CD4-positive, CD25-positive, alpha-beta regulatory T cell (primary cell): ENCODE measurements around the gene EBI3. TPM values are rescaled to one million over a fixed set of nuclear protein-coding genes. Genes with fewer than 3 reads are reported as not detected.
"Not testable (repeated sequence)": the region's sequence is repeated elsewhere in the genome, so short reads cannot be mapped to it uniquely, and the experiment has no call there.

Experiments used
- ATAC-seq, 2 donors: fragments of 150-1000 bp; cut with Tn5 transposase; one replicate each; pipeline ENCODE4 v1.10.0; 2021; ENCODE audit warnings: low read depth in 2 of 2, moderate number of reproducible peaks in 2 of 2, moderate library complexity in 1 of 2
- DNase-seq, 3 donors: peaks; one replicate each; pipeline versions ENCODE4 v3.0.0 to v3.0.0-alpha.2; 2012 to 2022; ENCODE audit warnings: mixed read lengths in 1 of 3
- H3K27ac ChIP-seq: one replicate; pipeline ENCODE4 v1.7.0; 2013; ENCODE audit warnings: mild to moderate bottlenecking, low read length; ENCODE audit not compliant: insufficient read depth, poor library complexity, severe bottlenecking
- H3K27me3 ChIP-seq: one replicate; pipeline ENCODE4 v1.7.0; 2013; ENCODE audit warnings: low read length; ENCODE audit not compliant: control insufficient read depth, insufficient read depth
- H3K36me3 ChIP-seq: one replicate; pipeline ENCODE4 v1.7.0; 2013; ENCODE audit warnings: mild to moderate bottlenecking, low read length, moderate library complexity; ENCODE audit not compliant: control insufficient read depth, insufficient read depth
- H3K4me1 ChIP-seq: 2 replicates; pipeline ENCODE4 v1.7.0; 2013; ENCODE audit warnings: mild to moderate bottlenecking, low read length; ENCODE audit not compliant: insufficient read depth, control insufficient read depth, poor library complexity, severe bottlenecking
- H3K4me3 ChIP-seq: one replicate; pipeline ENCODE4 v1.7.0; 2013; ENCODE audit warnings: low read depth, mild to moderate bottlenecking, low read length, moderate library complexity
- H3K9me3 ChIP-seq, 2 experiments: 1 replicate in 1 of 2; 2 replicates in 1 of 2; pipeline ENCODE4 v1.7.0; 2013; ENCODE audit warnings: low read length in 2 of 2, mild to moderate bottlenecking in 1 of 2, moderate library complexity in 1 of 2; ENCODE audit not compliant: control insufficient read depth in 2 of 2
- H3K27ac Mint-ChIP-seq, 3 donors: one replicate each; pipeline ENCODE4 v1.8.0; 2020 to 2022; ENCODE audit warnings: mild to moderate bottlenecking in 3 of 3, mixed read lengths in 3 of 3, moderate library complexity in 2 of 3
- H3K27me3 Mint-ChIP-seq: one replicate; pipeline ENCODE4 v1.8.0; 2022; ENCODE audit warnings: mild to moderate bottlenecking, mixed read lengths
- H3K36me3 Mint-ChIP-seq: one replicate; pipeline ENCODE4 v1.8.0; 2020; ENCODE audit warnings: mixed read lengths
- H3K4me1 Mint-ChIP-seq, 4 donors: one replicate each; pipeline ENCODE4 v1.8.0; 2020 to 2022; ENCODE audit warnings: mixed read lengths in 4 of 4, mild to moderate bottlenecking in 1 of 4
- H3K4me3 Mint-ChIP-seq, 4 donors: one replicate each; pipeline ENCODE4 v1.8.0; 2020 to 2022; ENCODE audit warnings: mild to moderate bottlenecking in 4 of 4, mixed read lengths in 4 of 4, moderate library complexity in 3 of 4
- H3K9me3 Mint-ChIP-seq, 7 donors: one replicate each; pipeline ENCODE4 v1.8.0; 2020 to 2022; ENCODE audit warnings: mixed read lengths in 7 of 7, mild to moderate bottlenecking in 3 of 7, moderate library complexity in 2 of 7
- polyA plus RNA-seq, 4 donors: library from polyadenylated mRNA; unstranded; fragments of 300-500 nt; fragmentation: Illumina TruSeq; gene quantifications; one replicate each; pipeline ENCODE4 v1.2.3, GENCODE V29; 2021
- total RNA-seq: library from RNA; stranded (reverse); gene quantifications from one replicate; pipeline ENCODE4 v1.2.3, GENCODE V29; 2022

Gene EBI3
- total and polyA plus RNA-seq, 5 donors from 2014 or later = 0.24 to 0.57 TPM; not detected in 3

- Histone ChIP-seq H3K4me3 (no peak overlapping the region), H3K27ac (no peak overlapping the region), H3K36me3 (no peaks in the 10 kb centered on the region), H3K9me3 (no peaks in the 10 kb centered on the region), H3K27me3 (no peaks in the 10 kb centered on the region), H3K4me1 (peaks cover 8% of the 10 kb centered on the region)
- H3K9me3 Mint-ChIP-seq = no peaks in the 10 kb centered on the region
- no peaks in the 10 kb centered on the region for H3K36me3 Mint-ChIP-seq
- peaks cover 0 to 4% (median 2%) of the 10 kb centered on the region in 4 donors for H3K4me1 Mint-ChIP-seq
- ATAC-seq = no peak
- H3K4me3 Mint-ChIP-seq = no peak overlapping the region
- no peaks in the 10 kb centered on the region for H3K27me3 Mint-ChIP-seq
- DNase-seq = no peak
- no peak overlapping the region for H3K27ac Mint-ChIP-seq
Measured at GRCh38 chr19:4232614-4233281, 3.4 kb downstream of the EBI3 start.

DNA sequence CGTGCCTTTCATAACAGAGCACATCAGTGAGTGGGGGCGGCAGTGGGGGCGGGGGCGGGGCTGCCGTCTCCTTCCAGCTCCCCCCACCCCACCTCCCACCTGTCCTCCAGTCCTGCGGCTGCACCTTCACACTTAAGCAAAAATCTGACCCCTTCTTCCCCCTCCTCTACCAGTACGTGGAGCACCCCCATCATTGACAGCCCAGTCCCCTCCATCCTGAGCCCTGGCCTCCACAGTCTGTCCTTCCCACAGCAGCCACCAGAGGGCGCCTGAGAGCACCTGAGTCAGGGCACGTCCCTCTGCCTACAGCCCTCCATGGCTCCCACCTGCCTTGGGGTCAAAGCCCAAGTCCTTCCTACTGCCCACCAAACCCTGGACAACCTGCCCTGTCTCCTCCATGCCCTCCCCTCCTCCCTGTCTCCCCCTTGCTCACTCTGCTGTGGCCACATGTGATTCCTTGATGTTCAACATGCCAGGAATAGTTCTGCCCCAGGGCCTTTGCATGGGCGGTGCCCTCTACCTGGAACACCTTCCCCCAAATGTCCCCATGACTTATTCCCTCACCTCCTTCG, 4.0 kb downstream of the EBI3 start:
- no peak overlapping the region for H3K27ac ChIP-seq
- peaks cover 8% of the 10 kb centered on the region for H3K4me1 ChIP-seq
- H3K27me3 Mint-ChIP-seq = no peaks in the 10 kb centered on the region
- H3K4me3 ChIP-seq = no peak overlapping the region
- no peaks in the 10 kb centered on the region for H3K9me3 ChIP-seq
- no peaks in the 10 kb centered on the region for H3K27me3 ChIP-seq
- DNase-seq (peak; percentile 39 to 53 (median 49)), ATAC-seq (peak in 1 of 2 donors; percentile 57)
- H3K36me3 Mint-ChIP-seq = no peaks in the 10 kb centered on the region
- H3K9me3 Mint-ChIP-seq = peaks cover 0 to 1% (median 0%) of the 10 kb centered on the region in 7 donors
- H3K36me3 ChIP-seq = no peaks in the 10 kb centered on the region
- H3K4me1 Mint-ChIP-seq = peaks cover 0 to 4% (median 2%) of the 10 kb centered on the region in 4 donors
- H3K4me3 Mint-ChIP-seq = no peak overlapping the region
- H3K27ac Mint-ChIP-seq = no peak overlapping the region

GRCh38 chr19:4234142-4234861, 5.0 kb downstream of the EBI3 start:
- Mint-ChIP-seq H3K36me3 (no peaks in the 10 kb centered on the region), H3K27me3 (no peaks in the 10 kb centered on the region), H3K27ac (no peak overlapping the region), H3K4me1 (peaks cover 0 to 4% (median 2%) of the 10 kb centered on the region in 4 donors), H3K9me3 (peaks cover 0 to 1% (median 0%) of the 10 kb centered on the region in 7 donors), H3K4me3 (no peak overlapping the region)
- Histone ChIP-seq H3K36me3 (no peaks in the 10 kb centered on the region), H3K9me3 (no peaks in the 10 kb centered on the region), H3K4me1 (peaks cover 4% of the 10 kb centered on the region), H3K4me3 (no peak overlapping the region), H3K27ac (no peak overlapping the region), H3K27me3 (no peaks in the 10 kb centered on the region)
- ATAC-seq (no peak), DNase-seq (no peak)

DNA sequence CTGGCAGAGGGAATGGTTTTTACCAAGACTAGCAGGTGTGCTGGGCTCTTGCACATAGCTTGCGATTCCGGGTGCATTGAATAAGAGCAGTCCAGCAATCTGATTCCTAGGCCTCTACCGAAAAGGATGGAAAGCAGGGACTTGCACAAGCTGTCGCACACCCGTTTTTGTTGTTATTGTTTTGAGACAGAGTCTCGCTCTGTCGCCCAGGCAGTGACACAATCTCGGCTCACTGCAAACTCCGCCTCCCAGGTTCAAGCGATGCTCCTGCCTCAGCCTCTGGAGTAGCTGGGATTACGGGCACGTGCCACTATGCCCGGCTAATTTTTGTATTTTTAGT, 5.5 kb downstream of the EBI3 start:
- Mint-ChIP-seq H3K27ac (no peak overlapping the region), H3K4me1 (peaks cover 0 to 4% (median 1%) of the 10 kb centered on the region in 4 donors), H3K27me3 (no peaks in the 10 kb centered on the region), H3K36me3 (no peaks in the 10 kb centered on the region), H3K4me3 (no peak overlapping the region), H3K9me3 (peaks cover 0 to 1% (median 0%) of the 10 kb centered on the region in 7 donors)
- Histone ChIP-seq H3K36me3 (no peaks in the 10 kb centered on the region), H3K27me3 (no peaks in the 10 kb centered on the region), H3K27ac (no peak overlapping the region), H3K4me1 (no peaks in the 10 kb centered on the region), H3K9me3 (no peaks in the 10 kb centered on the region), H3K4me3 (no peak overlapping the region)
- no peak for ATAC-seq
- DNase-seq = no peak

DNA sequence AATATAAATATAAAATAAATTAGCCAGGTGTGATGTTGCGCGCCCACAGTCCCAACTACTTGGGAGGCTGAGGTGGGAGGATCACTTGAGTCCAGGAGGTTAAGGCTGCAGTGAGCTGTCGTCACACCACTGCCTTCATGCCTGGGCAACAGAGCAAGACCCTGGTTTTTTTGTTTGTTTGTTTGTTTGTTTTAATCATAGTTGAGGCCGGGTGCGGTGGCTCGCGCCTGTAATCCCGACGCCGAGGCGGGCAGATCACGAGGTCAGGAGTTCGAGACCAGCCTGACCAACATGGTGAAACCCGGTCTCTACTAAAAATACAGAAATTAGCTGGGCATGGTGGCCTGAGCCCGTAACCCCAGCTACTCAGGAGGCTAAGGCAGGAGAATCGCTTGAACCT, 8.2 kb downstream of the EBI3 start:
- H3K36me3 ChIP-seq, H3K9me3 Mint-ChIP-seq, H3K4me1 ChIP-seq, DNase-seq, ATAC-seq, H3K27ac ChIP-seq, H3K27ac Mint-ChIP-seq, H3K9me3 ChIP-seq, H3K36me3 Mint-ChIP-seq, H3K4me3 ChIP-seq, H3K4me1 Mint-ChIP-seq, H3K27me3 Mint-ChIP-seq, H3K27me3 ChIP-seq, H3K4me3 Mint-ChIP-seq: not testable (repeated sequence)

DNA sequence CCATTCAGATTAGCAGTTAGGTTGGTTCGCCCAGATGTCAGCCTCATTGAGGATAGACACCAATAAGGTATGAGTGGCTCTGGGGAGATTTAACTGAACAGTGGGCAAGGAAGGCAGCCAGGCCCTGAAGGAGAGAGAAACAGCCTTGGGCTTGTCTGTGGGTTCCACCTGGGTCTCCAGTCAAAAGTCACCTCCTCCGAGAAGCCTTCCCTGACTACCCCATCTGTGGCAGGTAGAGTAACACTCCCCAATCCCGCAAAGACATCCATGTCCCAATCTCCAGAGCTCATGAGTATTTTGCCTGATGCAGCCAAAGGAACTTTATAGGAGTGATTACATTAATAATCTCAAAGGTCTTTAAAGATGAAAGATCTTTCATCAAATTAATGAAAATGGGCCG, 9.5 kb downstream of the EBI3 start:
- Mint-ChIP-seq H3K4me3 (no peak overlapping the region), H3K27me3 (no peaks in the 10 kb centered on the region), H3K27ac (no peak overlapping the region)

DNA sequence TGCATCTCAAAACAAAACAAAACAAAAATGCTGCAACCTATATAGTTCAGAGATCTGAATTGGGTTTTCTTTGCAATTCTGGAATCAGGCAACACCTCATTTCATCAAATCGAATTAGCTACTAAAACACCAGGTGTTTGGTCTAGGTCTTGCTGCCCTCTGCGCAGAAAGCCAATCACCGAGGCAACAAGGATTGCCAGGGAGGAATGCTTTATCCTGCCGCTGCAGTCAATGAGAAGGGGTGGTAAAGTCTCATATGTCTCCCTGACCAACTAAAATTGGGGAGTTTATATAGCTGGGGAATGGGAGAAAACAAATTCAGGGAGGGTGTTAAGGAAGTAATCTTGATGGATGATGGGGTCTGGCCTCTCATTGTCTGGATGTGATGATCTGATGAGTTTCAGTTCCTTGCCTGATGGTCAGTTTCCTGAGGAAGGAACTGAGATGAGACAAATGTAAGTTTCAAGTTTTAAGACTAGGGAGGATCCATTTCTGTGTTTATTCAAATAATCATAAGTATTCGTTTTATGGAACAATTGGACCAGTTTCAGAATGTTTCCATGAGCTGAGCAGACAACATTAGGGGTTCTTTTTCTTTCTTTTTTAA, 12.6 kb downstream of the EBI3 start:
- Mint-ChIP-seq H3K9me3 (peaks cover 0 to 9% (median 2%) of the 10 kb centered on the region in 7 donors), H3K4me3 (peak overlapping the region in 1 of 4 donors; percentile 17), H3K4me1 (peaks cover 0 to 9% (median 4%) of the 10 kb centered on the region in 4 donors), H3K36me3 (peaks cover 5% of the 10 kb centered on the region), H3K27ac (peak overlapping the region in 1 of 3 donors; percentile 1), H3K27me3 (no peaks in the 10 kb centered on the region)
- Histone ChIP-seq H3K9me3 (peaks cover 4 to 10% of the 10 kb centered on the region in 2 experiments), H3K27ac (no peak overlapping the region), H3K36me3 (no peaks in the 10 kb centered on the region), H3K4me1 (peaks cover 7% of the 10 kb centered on the region), H3K27me3 (no peaks in the 10 kb centered on the region), H3K4me3 (no peak overlapping the region)
- DNase-seq (no peak), ATAC-seq (no peak)

More for the DNA sequence above, 9.5 kb downstream of the EBI3 start:
- H3K9me3 ChIP-seq = peaks cover 4 to 10% of the 10 kb centered on the region in 2 experiments
- no peak overlapping the region for H3K4me3 ChIP-seq
- H3K36me3 ChIP-seq = no peaks in the 10 kb centered on the region
- H3K27ac ChIP-seq = no peak overlapping the region
- H3K9me3 Mint-ChIP-seq = peaks cover 0 to 9% (median 2%) of the 10 kb centered on the region in 7 donors
- H3K27me3 ChIP-seq = no peaks in the 10 kb centered on the region
- ATAC-seq = no peak
- H3K4me1 ChIP-seq = no peaks in the 10 kb centered on the region
- H3K36me3 Mint-ChIP-seq = peaks cover 5% of the 10 kb centered on the region
- peaks cover 0 to 2% (median 0%) of the 10 kb centered on the region in 4 donors for H3K4me1 Mint-ChIP-seq
- no peak for DNase-seq
